AG10803 (cell line): Measurements from ENCODE around the gene SPOCD1.
"Not testable (repeated sequence)": the region's sequence is repeated elsewhere in the genome, so short reads cannot be mapped to it uniquely, and the experiment has no call there.

ENCODE experiments used
- DNase-seq: peaks from one replicate; pipeline ENCODE4 v3.0.0; 2010; ENCODE audit warnings: low read depth
- H3K4me3 ChIP-seq: 2 replicates; pipeline ENCODE4 v1.5.1; 2011; ENCODE audit warnings: mild to moderate bottlenecking, low read length, control low read depth
- TF ChIP-seq, protein P1 (sequence below): conservative IDR thresholded peaks from 2 replicates; pipeline ENCODE4 v1.5.1; 2011; ENCODE audit warnings: mild to moderate bottlenecking, low read length, control low read depth, inconsistent platforms

The SPOCD1 gene

GRCh38 chr1:31818206-31818605, 2.4 kb upstream of the SPOCD1 start:
- no peak for DNase-seq

GRCh38 chr1:31816947-31817346, 1.1 kb upstream of the SPOCD1 start:
- DNase-seq, H3K4me3 ChIP-seq: not testable (repeated sequence)

More at GRCh38 chr1:31818206-31818605, 2.4 kb upstream of the SPOCD1 start:
- TF ChIP-seq, protein P1, sequence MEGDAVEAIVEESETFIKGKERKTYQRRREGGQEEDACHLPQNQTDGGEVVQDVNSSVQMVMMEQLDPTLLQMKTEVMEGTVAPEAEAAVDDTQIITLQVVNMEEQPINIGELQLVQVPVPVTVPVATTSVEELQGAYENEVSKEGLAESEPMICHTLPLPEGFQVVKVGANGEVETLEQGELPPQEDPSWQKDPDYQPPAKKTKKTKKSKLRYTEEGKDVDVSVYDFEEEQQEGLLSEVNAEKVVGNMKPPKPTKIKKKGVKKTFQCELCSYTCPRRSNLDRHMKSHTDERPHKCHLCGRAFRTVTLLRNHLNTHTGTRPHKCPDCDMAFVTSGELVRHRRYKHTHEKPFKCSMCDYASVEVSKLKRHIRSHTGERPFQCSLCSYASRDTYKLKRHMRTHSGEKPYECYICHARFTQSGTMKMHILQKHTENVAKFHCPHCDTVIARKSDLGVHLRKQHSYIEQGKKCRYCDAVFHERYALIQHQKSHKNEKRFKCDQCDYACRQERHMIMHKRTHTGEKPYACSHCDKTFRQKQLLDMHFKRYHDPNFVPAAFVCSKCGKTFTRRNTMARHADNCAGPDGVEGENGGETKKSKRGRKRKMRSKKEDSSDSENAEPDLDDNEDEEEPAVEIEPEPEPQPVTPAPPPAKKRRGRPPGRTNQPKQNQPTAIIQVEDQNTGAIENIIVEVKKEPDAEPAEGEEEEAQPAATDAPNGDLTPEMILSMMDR, result no peak
- H3K4me3 ChIP-seq, result no peak overlapping the region

GRCh38 chr1:31816501-31816900, 679 bp upstream of the SPOCD1 start:
- not testable (repeated sequence) for H3K4me3 ChIP-seq, DNase-seq

- TF ChIP-seq, protein P1, result no peak
- no peak overlapping the region for H3K4me3 ChIP-seq
- DNase-seq, result no peak
Observed at GRCh38 chr1:31815307-31815645, 546 bp downstream of the SPOCD1 start.

- no peak overlapping the region for H3K4me3 ChIP-seq
- TF ChIP-seq, protein P1, result no peak
- DNase-seq, result no peak
Observed at GRCh38 chr1:31814631-31815306, 1.1 kb downstream of the SPOCD1 start.

GRCh38 chr1:31814041-31814511, 1.7 kb downstream of the SPOCD1 start:
- H3K4me3 ChIP-seq, result no peak overlapping the region
- DNase-seq, result no peak
- TF ChIP-seq, protein P1, result no peak

DNA sequence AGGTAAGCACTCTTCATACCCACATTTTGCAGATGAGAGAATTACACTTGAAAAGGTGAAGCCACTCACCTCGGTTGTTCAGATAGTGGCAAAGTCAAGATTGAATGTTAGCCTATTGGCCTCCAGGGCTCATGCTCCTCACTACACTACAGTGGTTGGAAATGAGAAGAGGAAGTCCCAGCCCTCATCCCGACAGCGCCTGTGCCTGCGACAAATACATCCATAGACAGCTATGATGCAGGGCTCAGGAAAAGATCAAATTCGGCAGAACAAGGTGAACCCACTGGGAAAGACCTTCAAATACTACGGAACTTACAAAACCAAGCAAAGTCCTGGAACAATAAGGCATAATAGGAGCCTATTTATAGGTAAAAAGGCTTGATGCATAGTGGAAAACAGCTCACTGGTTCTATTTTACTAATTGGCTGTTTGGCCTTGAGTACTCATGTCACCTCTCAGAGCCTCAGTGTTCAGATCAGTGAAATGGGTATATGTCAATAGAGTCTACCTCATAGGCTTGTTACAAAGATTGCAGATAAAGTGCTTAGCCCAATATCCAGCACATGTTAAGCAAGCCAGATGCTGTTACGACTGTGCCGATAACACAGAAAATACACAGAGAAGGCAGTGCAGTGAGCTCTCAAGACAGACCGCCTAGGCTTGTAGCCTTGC, 3.5 kb downstream of the SPOCD1 start:
- TF ChIP-seq, protein P1, result no peak
- no peak for DNase-seq
- H3K4me3 ChIP-seq, result no peak overlapping the region

- H3K4me3 ChIP-seq, result no peak overlapping the region
- DNase-seq, result peak; percentile 74
- TF ChIP-seq, protein P1, result no peak
Observed at GRCh38 chr1:31811605-31812004, 4.2 kb downstream of the SPOCD1 start.
